Loucy (cell line): ENCODE results near the gene BCL2L1.

Experiments used
- H2AFZ ChIP-seq: fragments of 200-600 bp; sonication (generic); 2 replicates; pipeline ENCODE4 v1.6.0; 2016; ENCODE audit warnings: antibody characterized with exemption, mild to moderate bottlenecking, low read length, moderate library complexity
- H3F3A ChIP-seq: fragments of 200-600 bp; 2 replicates; pipeline ENCODE4 v1.6.0; 2016; ENCODE audit warnings: antibody characterized with exemption, low read depth, mild to moderate bottlenecking
- H3K27me3 ChIP-seq: fragments of 200-600 bp; sonication (generic); 2 replicates; pipeline ENCODE4 v1.6.1; 2014; ENCODE audit warnings: low read length, mild to moderate bottlenecking; ENCODE audit not compliant: insufficient read depth, poor library complexity, severe bottlenecking
- H3K36me3 ChIP-seq: fragments of 200-600 bp; sonication (generic); 2 replicates; pipeline ENCODE4 v1.6.1; 2016; ENCODE audit warnings: low read length; ENCODE audit not compliant: insufficient read depth
- H3K4me1 ChIP-seq: fragments of 200-600 bp; sonication (generic); 2 replicates; pipeline ENCODE4 v1.5.1; 2014; ENCODE audit warnings: low read length, mild to moderate bottlenecking; ENCODE audit not compliant: insufficient read depth, poor library complexity, severe bottlenecking
- H3K4me2 ChIP-seq: fragments of 200-600 bp; sonication (generic); 2 replicates; pipeline ENCODE4 v1.6.0; 2014; ENCODE audit warnings: antibody characterized with exemption, low read length, low read depth, mild to moderate bottlenecking; ENCODE audit not compliant: poor library complexity, severe bottlenecking
- H3K4me3 ChIP-seq: fragments of 200-600 bp; sonication (generic); 2 replicates; pipeline ENCODE4 v1.5.1; 2014; ENCODE audit warnings: low read length, mild to moderate bottlenecking, mixed read lengths; ENCODE audit not compliant: poor library complexity, severe bottlenecking
- H3K79me2 ChIP-seq: fragments of 200-600 bp; sonication (generic); 2 replicates; pipeline ENCODE4 v1.6.1; 2014; ENCODE audit warnings: low read length; ENCODE audit not compliant: insufficient read depth
- H3K9ac ChIP-seq: fragments of 200-600 bp; sonication (generic); 2 replicates; pipeline ENCODE4 v1.6.0; 2014; ENCODE audit warnings: mild to moderate bottlenecking, low read depth, low read length, moderate library complexity; ENCODE audit not compliant: poor library complexity, severe bottlenecking
- H3K9me2 ChIP-seq: fragments of 200-600 bp; sonication (generic); replicated peaks from 2 replicates; pipeline ENCODE4 v1.6.1; 2016; ENCODE audit warnings: low read depth, low read length, mixed read lengths
- H3K9me3 ChIP-seq: fragments of 200-600 bp; sonication (generic); 2 replicates; pipeline ENCODE4 v1.6.1; 2014; ENCODE audit warnings: mild to moderate bottlenecking, antibody characterized with exemption, low read length, low read depth; ENCODE audit not compliant: insufficient read depth
- H4K20me1 ChIP-seq: fragments of 200-600 bp; sonication (generic); 2 replicates; pipeline ENCODE4 v1.6.0; 2014; ENCODE audit warnings: antibody characterized with exemption, low read length, mild to moderate bottlenecking; ENCODE audit not compliant: insufficient read depth, poor library complexity, severe bottlenecking
- CTCF ChIP-seq: fragments of 200-600 bp; sonication (generic); conservative IDR thresholded peaks from 2 replicates; pipeline ENCODE4 v1.5.1; 2014; ENCODE audit warnings: mild to moderate bottlenecking, antibody characterized with exemption, low read length
- EZH2phosphoT487 ChIP-seq: fragments of 200-600 bp; IDR thresholded peaks from 2 replicates; pipeline ENCODE4 v1.6.1; 2018; ENCODE audit warnings: antibody characterized with exemption, mild to moderate bottlenecking, moderate library complexity, borderline replicate concordance

The BCL2L1 gene

GRCh38 chr20:31673943-31674463 is 48.7 kb downstream of the BCL2L1 start:
- TF ChIP-seq EZH2phosphoT487: no peak
- H3K9ac ChIP-seq: peak overlapping the region; percentile 77
- H3K4me3 ChIP-seq: peak overlapping the region; percentile 70
- H3K9me2 ChIP-seq: no peaks in the 10 kb centered on the region
- H4K20me1 ChIP-seq: no peaks in the 10 kb centered on the region
- no peaks in the 10 kb centered on the region for H3K27me3 ChIP-seq
- H3K4me1 ChIP-seq: peaks cover 63% of the 10 kb centered on the region
- no peaks in the 10 kb centered on the region for H3K9me3 ChIP-seq
- H3F3A ChIP-seq: peaks cover 18% of the 10 kb centered on the region
- H3K4me2 ChIP-seq: peak overlapping the region; percentile 83
- no peak overlapping the region for H2AFZ ChIP-seq
- H3K79me2 ChIP-seq: peaks cover 68% of the 10 kb centered on the region
- peaks cover 21% of the 10 kb centered on the region; the same call in 1 of the 2 replicates for H3K36me3 ChIP-seq

- Histone ChIP-seq H3F3A (peaks cover 18% of the 10 kb centered on the region), H2AFZ (no peak overlapping the region), H3K9ac (peak overlapping the region; percentile 77), H3K9me2 (no peaks in the 10 kb centered on the region), H3K4me1 (peaks cover 57% of the 10 kb centered on the region), H3K79me2 (peaks cover 67% of the 10 kb centered on the region), H4K20me1 (no peaks in the 10 kb centered on the region), H3K27me3 (no peaks in the 10 kb centered on the region), H3K36me3 (peaks cover 21% of the 10 kb centered on the region; the same call in 1 of the 2 replicates), H3K9me3 (no peaks in the 10 kb centered on the region), H3K4me3 (peak overlapping the region; percentile 70), H3K4me2 (peak overlapping the region; percentile 83)
- TF ChIP-seq EZH2phosphoT487: no peak
- TF ChIP-seq CTCF: no peak
These were observed 49.2 kb downstream of the BCL2L1 start for GRCh38 chr20:31673435-31673834.

GRCh38 chr20:31671324-31671723 is 51.3 kb downstream of the BCL2L1 start:
- peaks cover 61% of the 10 kb centered on the region for H3K79me2 ChIP-seq
- no peaks in the 10 kb centered on the region for H3K9me2 ChIP-seq
- H3K4me1 ChIP-seq: peaks cover 56% of the 10 kb centered on the region
- no peak overlapping the region for H3K4me3 ChIP-seq
- no peaks in the 10 kb centered on the region for H3K27me3 ChIP-seq
- H4K20me1 ChIP-seq: no peaks in the 10 kb centered on the region
- TF ChIP-seq EZH2phosphoT487 (no peak), CTCF (no peak)
- peaks cover 18% of the 10 kb centered on the region for H3F3A ChIP-seq
- peaks cover 21% of the 10 kb centered on the region; the same call in 1 of the 2 replicates for H3K36me3 ChIP-seq
- H3K9me3 ChIP-seq: no peaks in the 10 kb centered on the region
- H3K9ac ChIP-seq: no peak overlapping the region
- H3K4me2 ChIP-seq: no peak overlapping the region
- no peak overlapping the region for H2AFZ ChIP-seq
